ENCODE results near the gene PEF1. TPM values are rescaled to one million over a fixed set of nuclear protein-coding genes. Genes with fewer than 3 reads are reported as not detected.
A peak's percentile ranks its signal among the peaks of the same experiment; 100 is the strongest.

Gene PEF1
- total and polyA plus RNA-seq, 2 donors (not counting 3 experiments of a cell fraction or from before 2014, with no cell fraction given), result 73.3 to 161 TPM

GRCh38 chr1:31640964-31641363 lies 3.7 kb downstream of the PEF1 start:
- intact Hi-C loops (cut with micrococcal nuclease) (loop anchor here (10.0 kb wide), 1 partner anchor 294 kb away; the partner anchor contains the start of gene PTP4A2), dilution Hi-C loops (cut with MboI; ENCODE audit: extremely low pct_ligation_motif_present, low sequenced_read_pairs) (no loop called here)
- H3K4me2 ChIP-seq (ENCODE audit: insufficient read depth, low read length), result no peak overlapping the region
- DNase-seq (ENCODE audit: low read depth, low spot score) (no peak), FAIRE-seq (peak; percentile 28)
- ChIA-PET POLR2A (no interaction called here), CTCF (interaction anchor here (0.5 to 2.1 kb wide), 6 partner anchors 15 to 301 kb away, joined by 3 to 8 read pairs (median 4); no protein-coding TSS in a partner anchor)
- no peak overlapping the region for H2AFZ ChIP-seq (ENCODE audit: low read depth, low read length)
- H3K9me3 ChIP-seq (replicated peaks; ENCODE audit: control insufficient read depth, insufficient read depth, low read length), result no peaks in the 10 kb centered on the region
- H4K20me1 ChIP-seq (replicated peaks; ENCODE audit: control insufficient read depth, extremely low read depth, insufficient read depth, low read length), result no peaks in the 10 kb centered on the region
- no peak overlapping the region for H3K27ac ChIP-seq (ENCODE audit: insufficient read depth, low read depth, low read length)
- peaks cover 66% of the 10 kb centered on the region for H3K79me2 ChIP-seq (ENCODE audit: control insufficient read depth, insufficient read depth, low read length)
- peaks cover 22% of the 10 kb centered on the region for H3K4me1 ChIP-seq (ENCODE audit: control insufficient read depth, extremely low read depth, insufficient read depth, low read length)
- no peaks in the 10 kb centered on the region for H3K9me1 ChIP-seq (replicated peaks; ENCODE audit: control insufficient read depth, extremely low read depth, insufficient read depth, low read length)
- TF ChIP-seq FOS (IDR thresholded peaks at IDR 0.05; ENCODE audit: borderline replicate concordance, insufficient read depth, low read length) (no peak), MAX (IDR thresholded peaks at IDR 0.05; ENCODE audit: insufficient read depth, insufficient read length) (no peak), POLR2A (IDR thresholded peaks at IDR 0.05; ENCODE audit: low read depth, low read length) (no peak), JUN (IDR thresholded peaks at IDR 0.05; ENCODE audit: borderline replicate concordance, insufficient read depth, insufficient read length, low read depth) (no peak), EZH2 (IDR thresholded peaks at IDR 0.05; ENCODE audit: borderline replicate concordance, low read depth, low read length, severe bottlenecking) (no peak)
- BruUV-seq (replicated peaks), result no TSS peak
- no peaks in the 10 kb centered on the region for H3K36me3 ChIP-seq (ENCODE audit: control insufficient read depth in 2 of 2, extremely low read depth in 1 of 2, insufficient read depth in 2 of 2, low read length in 2 of 2)
- H3K27me3 ChIP-seq (ENCODE audit: control insufficient read depth in 2 of 2, insufficient read depth in 2 of 2, low read length in 2 of 2), result no peaks in the 10 kb centered on the region
- no peak overlapping the region for H3K9ac ChIP-seq (replicated peaks; ENCODE audit: extremely low read depth, insufficient read depth, low read length)
- H3K4me3 ChIP-seq (replicated peaks in 1 of 3; ENCODE audit: insufficient read depth in 1 of 3, low read depth in 1 of 3, low read length in 3 of 3), result no peak overlapping the region

- dilution Hi-C loops (cut with MboI; ENCODE audit: extremely low pct_ligation_motif_present, low sequenced_read_pairs) (no loop called here), intact Hi-C loops (cut with micrococcal nuclease) (loop anchor here (10.0 kb wide), 1 partner anchor 295 kb away; the partner anchor contains the start of gene PTP4A2)
- Histone ChIP-seq H3K79me2 (ENCODE audit: control insufficient read depth, insufficient read depth, low read length) (peaks cover 74% of the 10 kb centered on the region), H3K36me3 (ENCODE audit: control insufficient read depth in 2 of 2, extremely low read depth in 1 of 2, insufficient read depth in 2 of 2, low read length in 2 of 2) (no peaks in the 10 kb centered on the region), H3K4me3 (replicated peaks in 1 of 3; ENCODE audit: insufficient read depth in 1 of 3, low read depth in 1 of 3, low read length in 3 of 3) (no peak overlapping the region), H2AFZ (ENCODE audit: low read depth, low read length) (no peak overlapping the region), H3K4me1 (ENCODE audit: control insufficient read depth, extremely low read depth, insufficient read depth, low read length) (peaks cover 17% of the 10 kb centered on the region), H3K4me2 (ENCODE audit: insufficient read depth, low read length) (no peak overlapping the region), H3K27ac (ENCODE audit: insufficient read depth, low read depth, low read length) (no peak overlapping the region), H3K9me1 (replicated peaks; ENCODE audit: control insufficient read depth, extremely low read depth, insufficient read depth, low read length) (no peaks in the 10 kb centered on the region), H3K9me3 (replicated peaks; ENCODE audit: control insufficient read depth, insufficient read depth, low read length) (no peaks in the 10 kb centered on the region), H4K20me1 (replicated peaks; ENCODE audit: control insufficient read depth, extremely low read depth, insufficient read depth, low read length) (no peaks in the 10 kb centered on the region), H3K9ac (replicated peaks; ENCODE audit: extremely low read depth, insufficient read depth, low read length) (no peak overlapping the region), H3K27me3 (ENCODE audit: control insufficient read depth in 2 of 2, insufficient read depth in 2 of 2, low read length in 2 of 2) (no peaks in the 10 kb centered on the region)
- no peak for FAIRE-seq
- no peak for DNase-seq (ENCODE audit: low read depth, low spot score)
- TF ChIP-seq JUN (IDR thresholded peaks at IDR 0.05; ENCODE audit: borderline replicate concordance, insufficient read depth, insufficient read length, low read depth) (no peak), FOS (IDR thresholded peaks at IDR 0.05; ENCODE audit: borderline replicate concordance, insufficient read depth, low read length) (no peak), MYC (IDR thresholded peaks at IDR 0.05; ENCODE audit: low read depth, low read length) (no peak), POLR2A (IDR thresholded peaks at IDR 0.05; ENCODE audit: low read depth, low read length) (no peak), MAX (IDR thresholded peaks at IDR 0.05; ENCODE audit: insufficient read depth, insufficient read length) (no peak), CTCF (IDR thresholded peaks at IDR 0.05; ENCODE audit: extremely low read depth in 1 of 2, insufficient read depth in 1 of 2, low read depth in 1 of 2, low read length in 2 of 2) (no peak)
- ChIA-PET POLR2A (no interaction called here), CTCF (interaction anchor here (0.9 to 2.1 kb wide), 6 partner anchors 11 to 77 kb away, joined by 3 to 8 read pairs (median 4); no protein-coding TSS in a partner anchor)
- BruUV-seq (replicated peaks), result no TSS peak
Observed at GRCh38 chr1:31640179-31640578, 4.5 kb downstream of the PEF1 start.
